Hematopoietic multipotent progenitor cell treated with erythropoietin and hydrocortisone succinate and interleukin-3 and kit ligand, for 8 days (in vitro differentiated cells): ENCODE measurements around the gene EEF1G.
"Not testable (repeated sequence)": the region's sequence is repeated elsewhere in the genome, so short reads cannot be mapped to it uniquely, and the experiment has no call there.

Experiments used
- DNase-seq: peaks from one replicate; pipeline ENCODE4 v3.0.0-alpha.2; 2015

EEF1G gene

DNA sequence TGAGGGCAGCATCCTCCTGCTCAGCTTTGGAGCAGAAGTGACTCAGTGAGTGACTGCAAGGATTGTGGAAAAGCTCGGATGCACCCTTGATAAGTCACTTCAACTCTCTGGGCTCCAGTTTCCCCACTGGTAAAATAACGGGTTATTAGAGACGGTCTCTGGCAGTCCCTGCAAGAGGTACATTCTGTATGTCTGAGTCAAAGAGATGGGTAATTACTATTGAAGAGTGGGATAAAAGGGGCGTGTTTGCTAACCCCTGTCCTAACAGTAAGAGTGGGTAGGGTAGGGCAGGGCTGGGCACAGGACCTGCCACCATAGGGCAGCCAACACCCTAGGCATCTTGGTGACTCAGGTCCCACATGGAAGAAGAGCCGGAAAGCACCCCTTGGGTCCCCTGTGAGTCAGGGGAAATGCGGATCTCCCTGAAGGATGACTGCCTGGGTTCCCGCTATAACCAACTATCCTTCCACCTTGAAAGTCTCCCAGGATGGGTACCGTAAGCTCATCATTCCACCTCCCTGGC, 19.8 kb downstream of the EEF1G start:
- DNase-seq, result no peak

GRCh38 chr11:62553080-62553838, 20.4 kb downstream of the EEF1G start:
- DNase-seq, result peak; percentile 85

DNA sequence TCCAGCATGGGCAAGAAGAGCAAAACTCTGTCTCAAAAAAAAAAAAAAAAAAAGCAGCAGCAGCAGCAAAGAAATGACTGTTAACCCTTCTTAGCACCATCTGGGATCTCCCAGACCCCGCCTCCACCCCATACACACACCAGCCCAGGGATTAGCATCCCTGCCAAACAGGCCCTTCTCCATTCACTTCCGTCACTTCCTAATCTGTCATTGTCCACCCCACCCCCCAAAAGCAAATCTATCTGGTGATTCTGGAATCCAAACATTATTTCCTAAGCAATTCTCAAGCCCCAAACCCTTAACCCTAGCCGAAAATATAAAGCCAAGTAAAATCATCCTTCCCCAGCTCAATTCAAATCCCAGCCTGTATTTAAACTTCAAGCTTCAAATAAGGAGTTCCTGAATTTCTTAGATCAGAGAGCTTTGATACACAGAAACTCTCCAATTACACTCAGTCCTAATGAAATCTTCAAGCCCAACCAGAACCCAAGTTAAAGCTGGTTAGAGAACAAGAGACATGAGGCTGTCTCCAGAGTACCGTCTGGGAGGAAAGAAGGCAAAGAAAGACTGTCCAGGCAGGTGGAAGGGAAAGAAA, 21.1 kb downstream of the EEF1G start:
- DNase-seq, result peak; percentile 24

- DNase-seq, result not testable (repeated sequence)
These were observed 23.2 kb downstream of the EEF1G start for GRCh38 chr11:62550478-62550877.

DNA sequence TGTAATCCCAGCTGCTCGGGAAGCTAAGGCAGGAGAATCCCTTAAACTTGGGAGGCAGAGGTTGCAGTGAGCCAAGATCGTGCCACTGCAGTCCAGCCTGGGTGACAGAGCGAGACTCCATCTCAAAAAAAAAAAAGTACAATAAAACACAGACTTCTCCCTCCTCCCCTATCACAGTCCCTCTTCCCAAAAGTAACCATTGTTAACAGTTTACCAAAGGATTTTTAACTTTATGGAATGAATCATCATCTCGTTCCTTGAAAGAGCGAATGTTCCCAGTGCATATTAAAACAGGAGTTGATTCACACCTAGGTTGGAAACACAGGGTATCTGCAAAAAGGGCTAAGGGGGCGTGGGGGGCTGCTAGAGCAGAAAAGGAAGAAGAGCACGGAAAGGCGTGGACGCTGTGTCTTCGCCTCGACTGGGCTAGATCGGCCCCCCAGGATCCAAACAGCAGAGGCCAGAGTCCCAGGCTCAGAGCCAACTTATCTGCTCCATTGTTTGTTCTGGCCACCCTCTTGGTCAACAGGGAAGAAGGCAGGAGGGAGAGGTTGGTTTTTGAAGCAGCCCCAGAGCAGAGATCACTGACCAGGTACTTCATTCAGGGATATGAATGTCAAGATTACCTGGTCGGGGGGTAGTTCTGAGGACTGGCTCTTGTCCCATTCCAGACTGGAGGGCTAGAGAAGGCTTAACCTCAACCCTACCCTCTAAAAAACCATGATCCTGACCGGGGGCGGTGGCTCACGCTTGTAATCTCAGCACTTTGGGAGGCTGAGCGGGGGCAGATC, 25.0 kb downstream of the EEF1G start:
- no peak for DNase-seq

- no peak for DNase-seq
These were observed 25.9 kb downstream of the EEF1G start for GRCh38 chr11:62547691-62548281.

DNA sequence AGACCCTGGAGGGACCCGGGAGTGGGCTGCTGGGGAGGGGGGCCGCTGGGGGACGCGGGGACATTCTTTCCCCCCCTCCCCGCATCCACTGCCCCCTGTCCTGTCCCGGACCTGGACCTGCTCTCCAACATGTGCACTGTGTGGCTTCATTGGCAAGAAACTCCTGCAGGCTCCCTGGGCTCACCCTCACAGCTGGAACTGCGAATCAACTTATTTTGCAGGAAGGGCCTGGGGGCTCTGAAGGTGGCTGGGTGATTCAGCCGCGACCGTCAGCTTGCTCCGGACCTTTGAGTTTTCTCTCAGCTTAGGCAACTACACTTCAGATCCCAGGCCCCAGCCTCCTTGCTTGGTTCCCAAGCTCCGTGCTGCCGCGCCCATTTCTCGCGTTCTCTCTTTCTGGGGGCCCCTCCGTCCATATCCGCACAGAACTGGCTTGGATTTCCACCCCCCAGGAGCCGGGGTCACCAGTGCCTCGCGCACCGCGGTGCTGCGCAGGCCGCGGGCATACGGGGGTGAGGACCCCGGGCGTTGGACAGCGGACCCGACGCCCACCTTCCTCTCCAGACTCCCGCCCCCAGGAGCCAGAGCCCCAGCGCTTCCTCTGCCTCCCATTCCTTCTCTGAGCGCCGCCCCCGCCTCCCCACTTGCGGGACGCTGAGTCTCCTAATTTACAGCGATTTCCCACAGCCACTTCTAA, 26.6 kb downstream of the EEF1G start:
- no peak for DNase-seq

DNA sequence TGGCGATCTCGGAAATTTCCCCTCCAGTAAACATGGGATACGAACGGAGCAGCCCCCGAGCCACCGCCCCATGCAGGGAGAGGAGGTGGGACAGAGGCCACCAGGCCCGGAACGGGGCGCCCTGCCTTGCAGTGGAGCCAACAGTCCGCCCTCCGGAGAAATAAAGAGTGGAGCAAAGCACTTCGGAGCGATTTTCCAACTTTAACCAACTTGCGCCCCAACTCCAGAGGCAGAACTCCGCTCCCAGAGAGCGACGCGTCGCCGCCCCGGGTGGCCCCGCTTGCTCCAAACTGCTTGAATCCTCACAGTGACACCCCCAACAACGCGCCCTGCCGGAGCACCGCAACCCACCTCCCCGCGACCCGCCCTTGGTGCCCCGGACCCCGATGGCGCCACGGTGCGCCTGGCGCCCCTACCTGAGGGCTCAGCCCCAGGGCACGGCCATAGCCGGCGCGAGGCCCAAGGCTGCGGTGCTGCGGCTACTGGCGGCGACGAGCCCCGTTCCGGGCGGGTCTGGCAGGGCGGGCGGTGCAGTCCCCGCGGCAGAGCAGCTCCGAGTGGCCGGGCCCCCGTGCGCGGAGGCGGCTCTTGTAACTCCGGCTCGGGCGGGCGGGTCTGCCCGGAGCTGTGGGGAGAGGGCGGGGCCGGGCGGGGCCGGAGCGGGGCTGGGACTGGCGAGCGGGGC, 27.3 kb downstream of the EEF1G start, which contains the start of gene AHNAK:
TSS of gene AHNAK (minus strand) at position 563 of the 685 bp plus-strand sequence. CDS start 10,708 bp downstream, outside the sequence.
- DNase-seq, result peak; percentile 53

DNA sequence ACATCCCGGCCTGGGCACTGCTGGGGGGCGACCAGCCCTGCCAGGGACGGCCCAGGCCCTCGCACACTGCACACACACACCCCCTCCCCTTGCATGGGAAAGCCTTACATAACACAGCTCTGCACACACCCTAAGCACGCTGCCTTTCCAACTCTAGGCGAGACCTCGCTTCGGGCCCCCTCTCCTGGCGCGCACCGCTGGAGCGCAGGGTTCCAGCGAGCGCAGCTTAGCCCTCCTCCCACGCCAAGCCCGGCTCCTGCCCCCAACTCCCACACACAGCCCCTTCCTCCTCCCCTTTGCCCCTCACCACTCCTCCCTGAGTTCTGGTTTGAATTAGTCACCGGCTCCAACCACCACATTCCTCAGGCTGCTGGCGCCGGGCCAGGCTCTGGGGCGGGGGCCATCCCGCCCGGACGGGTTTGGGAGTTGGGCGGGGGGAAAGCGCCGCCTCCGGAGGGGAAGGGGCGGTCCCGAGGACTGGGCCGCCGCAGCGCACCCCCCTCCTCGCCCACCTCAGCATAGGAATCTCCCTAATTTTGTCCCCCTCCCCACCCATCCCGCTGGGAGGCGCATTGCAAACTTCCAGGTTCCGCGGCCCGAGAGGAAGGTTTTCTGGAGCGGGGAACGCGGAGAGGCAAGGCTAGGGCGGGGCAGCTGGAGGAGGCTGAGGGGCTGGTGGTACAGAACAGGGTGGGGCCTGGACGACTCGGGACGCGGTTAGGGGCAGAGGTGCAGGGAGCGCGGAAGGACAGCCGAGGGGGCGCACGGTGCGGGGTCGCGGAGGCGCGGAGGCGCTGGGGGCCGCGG, 28.1 kb downstream of the EEF1G start:
- DNase-seq, result peak; percentile 51

GRCh38 chr11:62544581-62545436, 28.9 kb downstream of the EEF1G start:
- no peak for DNase-seq

DNA sequence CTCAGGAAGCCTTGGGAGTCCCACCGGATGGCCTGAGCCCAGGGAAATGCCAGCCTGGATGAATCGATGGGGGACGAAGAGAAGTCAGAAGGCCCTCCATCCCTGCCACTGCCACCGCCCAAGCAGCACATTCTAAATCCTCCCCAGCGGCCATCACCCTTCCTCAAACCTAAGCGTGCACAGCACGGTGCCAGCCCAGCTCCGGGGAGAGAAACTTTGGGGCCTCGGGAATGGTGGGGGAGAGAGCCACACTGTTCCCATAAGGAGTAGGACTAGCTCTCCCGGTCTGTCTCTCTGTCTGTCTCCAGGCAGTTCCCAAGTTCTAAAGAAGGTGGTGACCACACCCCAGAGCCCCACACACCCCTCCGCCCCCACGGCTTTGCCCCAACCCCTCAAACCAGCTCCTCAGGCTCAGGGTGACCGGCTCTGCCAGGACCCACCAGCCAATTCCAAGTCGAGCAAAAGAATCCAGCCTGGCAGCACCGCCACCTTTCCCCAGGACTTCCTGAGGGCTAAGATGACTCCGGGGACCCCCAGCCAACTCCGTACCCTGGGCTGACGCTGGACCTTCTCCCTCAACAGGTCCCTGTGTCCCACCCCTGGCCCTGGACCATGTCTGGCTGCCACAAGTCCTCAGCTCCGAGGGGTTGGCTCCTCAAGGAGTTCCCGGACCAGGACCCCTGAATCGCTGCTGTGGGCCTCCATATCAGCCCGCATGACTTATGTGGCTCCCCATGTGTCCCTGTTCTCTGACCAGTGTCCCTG, 29.8 kb downstream of the EEF1G start:
- DNase-seq, result no peak

- peak; percentile 87 for DNase-seq
These were observed 30.7 kb downstream of the EEF1G start for GRCh38 chr11:62542750-62543567.

GRCh38 chr11:62542111-62542745, 31.5 kb downstream of the EEF1G start:
- DNase-seq, result no peak

DNA sequence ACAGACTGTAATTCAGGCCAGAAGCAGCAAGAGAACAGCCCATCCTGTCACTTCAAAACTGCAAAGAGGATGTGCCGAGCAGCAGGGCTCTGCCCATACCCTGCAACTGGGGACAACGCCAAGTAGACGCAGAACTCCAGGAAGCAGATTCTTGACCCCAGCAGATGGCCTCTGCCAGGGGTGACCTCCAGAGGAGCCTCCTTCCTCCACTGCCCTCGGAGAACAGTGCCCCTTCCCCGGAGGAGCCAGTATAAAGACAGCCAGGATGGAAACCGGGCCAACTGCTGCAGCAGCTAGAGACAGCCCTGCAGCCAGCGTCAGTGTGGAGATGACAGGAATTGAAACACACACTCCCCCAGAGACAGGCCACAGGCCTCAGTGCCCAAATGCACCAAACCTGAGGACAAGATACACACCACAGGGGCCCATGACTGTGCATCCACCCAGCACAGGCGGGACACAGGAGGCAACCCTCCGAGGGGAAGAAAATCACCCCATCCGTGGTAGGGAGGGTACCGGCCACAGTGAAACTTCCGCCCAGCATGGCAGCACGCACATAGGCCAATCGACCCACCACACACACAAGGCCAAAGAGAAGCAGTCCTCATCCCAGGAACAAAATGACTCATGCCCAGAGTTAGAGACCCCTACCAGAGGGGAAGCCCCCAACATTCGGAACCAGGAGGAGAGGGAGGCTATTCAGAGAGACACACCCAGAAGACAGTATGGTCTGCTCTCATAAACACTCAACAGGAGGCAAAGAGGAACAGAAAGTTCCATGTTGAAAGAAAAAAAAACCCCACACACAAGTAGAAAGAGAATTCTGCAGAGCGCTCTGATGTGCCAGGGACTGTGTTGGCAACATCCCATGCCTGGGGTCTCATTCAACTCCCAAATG, 32.6 kb downstream of the EEF1G start:
- DNase-seq, result no peak

DNA sequence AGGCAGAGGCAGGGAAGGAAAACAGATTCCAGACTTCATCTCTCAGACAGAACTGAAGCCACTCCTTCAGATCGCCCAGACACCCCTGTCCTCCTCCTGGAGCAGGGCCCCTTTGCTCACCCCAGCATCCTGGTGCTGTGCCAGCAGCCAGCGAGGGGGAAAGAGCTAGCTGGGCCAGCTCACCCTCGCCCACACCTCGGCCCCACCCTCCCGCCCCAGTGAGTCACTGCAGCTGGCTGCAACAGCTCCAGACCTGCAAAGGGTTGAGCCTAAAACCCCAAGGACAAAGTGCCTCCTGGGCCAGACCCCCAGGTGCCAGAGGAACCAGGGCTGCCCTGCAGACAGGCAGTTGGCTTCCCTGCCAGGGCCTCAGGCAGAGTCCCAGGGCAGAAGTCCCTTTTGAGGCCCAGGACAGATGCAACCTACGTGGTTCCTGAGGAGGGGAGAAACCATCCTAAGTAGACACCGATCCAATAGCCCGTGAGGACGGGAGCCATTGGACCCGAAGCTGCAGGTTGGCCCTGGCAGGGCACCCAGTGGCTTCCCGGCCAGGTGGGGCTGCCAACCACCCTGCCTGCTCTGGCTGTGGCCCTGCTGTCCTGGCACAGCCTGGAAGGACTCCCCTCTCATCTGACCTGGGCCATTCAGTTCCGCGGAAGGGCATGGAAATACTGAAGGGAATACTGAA, 34.3 kb downstream of the EEF1G start:
- DNase-seq, result peak; percentile 80
